HG03378 (cell line): ENCODE measurements around the gene GZMH.
"Not testable (repeated sequence)": the region's sequence is repeated elsewhere in the genome, so short reads cannot be mapped to it uniquely, and the experiment has no call there.

ENCODE experiments used
- ATAC-seq: cut with Tn5 transposase; IDR thresholded peaks from one replicate; pipeline ENCODE4 v1.9.1; 2021; ENCODE audit warnings: mild to moderate bottlenecking, moderate library complexity; ENCODE audit not compliant: unreplicated experiment

The GZMH gene, protein sequence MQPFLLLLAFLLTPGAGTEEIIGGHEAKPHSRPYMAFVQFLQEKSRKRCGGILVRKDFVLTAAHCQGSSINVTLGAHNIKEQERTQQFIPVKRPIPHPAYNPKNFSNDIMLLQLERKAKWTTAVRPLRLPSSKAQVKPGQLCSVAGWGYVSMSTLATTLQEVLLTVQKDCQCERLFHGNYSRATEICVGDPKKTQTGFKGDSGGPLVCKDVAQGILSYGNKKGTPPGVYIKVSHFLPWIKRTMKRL

GRCh38 chr14:24609655-24610344, at the start of gene GZMH:
Gene GZMH, minus strand, starts transcription at chr14:24609685. Its CDS starts 72 bp downstream, at chr14:24609613.
- no peak for ATAC-seq

- ATAC-seq = not testable (repeated sequence)
Measured at GRCh38 chr14:24648361-24648760, 38.9 kb upstream of the GZMH start.

DNA sequence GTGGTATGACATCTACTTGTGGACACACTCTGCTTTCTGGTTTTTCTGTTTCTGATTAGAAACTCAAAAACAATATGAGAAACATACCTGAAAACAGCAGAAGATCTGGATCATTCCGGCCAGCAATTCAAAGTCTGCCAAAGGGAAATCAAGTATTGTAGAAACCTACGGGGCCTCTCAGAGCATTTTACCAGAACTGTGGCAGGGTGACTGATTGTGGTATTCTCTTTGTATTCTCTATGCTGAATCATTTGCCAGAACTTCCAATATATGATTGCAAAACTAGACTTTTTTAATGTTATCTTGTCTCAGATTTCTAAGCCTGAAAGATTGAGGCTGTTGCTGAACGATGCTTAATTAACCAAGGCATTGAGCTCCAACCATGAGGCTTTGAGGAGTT, 30.4 kb upstream of the GZMH start:
- ATAC-seq = no peak

GRCh38 chr14:24639270-24639669, 29.8 kb upstream of the GZMH start:
- ATAC-seq = no peak

- ATAC-seq = no peak
Measured at GRCh38 chr14:24634158-24634557, 24.7 kb upstream of the GZMH start, which contains the start of gene GZMB. Gene GZMB, minus strand, starts transcription at chr14:24634190. Its CDS starts 30 bp downstream, at chr14:24634160.

- no peak for ATAC-seq
Measured at GRCh38 chr14:24633353-24633752, 23.9 kb upstream of the GZMH start.

GRCh38 chr14:24632761-24633160, 23.3 kb upstream of the GZMH start:
- no peak for ATAC-seq

GRCh38 chr14:24632336-24632735, 22.9 kb upstream of the GZMH start:
- ATAC-seq = no peak

DNA sequence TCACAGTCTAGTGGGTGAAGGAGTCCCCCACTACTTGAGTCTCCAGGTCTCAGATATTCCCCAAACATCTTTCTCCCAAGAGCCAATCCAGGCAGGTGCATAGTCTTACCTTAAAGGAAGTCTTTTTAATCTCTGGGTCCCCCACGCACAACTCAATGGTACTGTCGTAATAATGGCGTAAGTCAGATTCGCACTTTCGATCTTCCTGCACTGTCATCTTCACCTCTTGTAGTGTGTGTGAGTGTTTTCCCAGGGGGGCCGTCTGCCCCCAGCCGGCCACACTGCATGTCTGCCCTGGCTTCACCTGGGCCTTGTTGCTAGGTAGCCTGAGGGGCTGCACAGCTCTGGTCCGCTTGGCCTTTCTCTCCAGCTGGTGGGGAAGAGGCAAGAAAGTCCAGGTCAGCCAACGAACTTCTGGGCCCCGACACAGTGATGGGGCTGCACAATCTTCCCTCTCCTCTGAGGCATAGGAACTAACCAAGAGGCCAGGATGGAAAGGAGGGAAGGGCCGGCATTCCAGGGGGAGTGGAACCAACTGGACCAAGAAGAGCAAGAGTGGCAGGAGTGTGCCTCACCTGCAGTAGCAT, 22.4 kb upstream of the GZMH start:
- no peak for ATAC-seq

GRCh38 chr14:24630872-24631477, 21.5 kb upstream of the GZMH start:
- no peak for ATAC-seq

- no peak for ATAC-seq
Measured at GRCh38 chr14:24630087-24630871, 20.8 kb upstream of the GZMH start.

DNA sequence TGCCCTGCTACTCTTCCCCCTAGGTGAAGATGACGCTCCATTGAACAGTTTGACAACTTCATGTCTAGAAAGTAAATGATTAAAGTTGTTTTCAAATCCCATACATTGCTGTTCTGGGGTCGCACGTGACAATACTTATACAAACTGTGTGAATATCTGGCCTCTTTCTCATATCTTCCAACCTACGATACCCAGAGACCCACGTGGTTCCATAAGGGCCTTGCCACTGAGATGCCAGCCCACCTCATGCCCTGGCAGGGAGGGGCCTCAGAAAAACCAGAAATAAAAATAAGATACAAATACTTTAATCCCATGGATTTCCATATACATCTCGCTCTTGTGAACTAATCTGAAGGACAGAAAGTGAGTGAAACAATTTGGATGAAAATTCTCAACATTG, 20.0 kb upstream of the GZMH start:
- ATAC-seq = no peak

DNA sequence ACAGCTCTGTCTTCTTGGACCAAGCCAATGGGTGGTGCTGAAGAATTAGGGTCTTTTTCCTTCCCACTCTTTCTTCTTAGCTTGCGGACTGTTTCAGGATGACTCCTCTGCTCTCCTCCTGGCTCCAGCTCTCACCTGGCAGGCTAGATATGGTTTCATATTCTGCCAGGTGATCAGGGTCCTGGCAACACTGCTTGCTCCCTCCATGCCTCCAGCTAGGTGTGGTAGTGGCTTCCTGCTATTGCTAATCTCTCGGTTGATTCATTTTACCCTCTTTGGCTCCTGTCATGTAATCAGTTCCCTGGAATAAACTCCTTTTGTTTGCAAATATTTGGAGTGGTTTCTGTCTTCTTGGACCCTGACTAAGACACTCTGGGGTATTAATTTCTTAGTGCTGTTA, 4.3 kb upstream of the GZMH start:
- no peak for ATAC-seq

GRCh38 chr14:24613241-24613640, 3.8 kb upstream of the GZMH start:
- no peak for ATAC-seq

DNA sequence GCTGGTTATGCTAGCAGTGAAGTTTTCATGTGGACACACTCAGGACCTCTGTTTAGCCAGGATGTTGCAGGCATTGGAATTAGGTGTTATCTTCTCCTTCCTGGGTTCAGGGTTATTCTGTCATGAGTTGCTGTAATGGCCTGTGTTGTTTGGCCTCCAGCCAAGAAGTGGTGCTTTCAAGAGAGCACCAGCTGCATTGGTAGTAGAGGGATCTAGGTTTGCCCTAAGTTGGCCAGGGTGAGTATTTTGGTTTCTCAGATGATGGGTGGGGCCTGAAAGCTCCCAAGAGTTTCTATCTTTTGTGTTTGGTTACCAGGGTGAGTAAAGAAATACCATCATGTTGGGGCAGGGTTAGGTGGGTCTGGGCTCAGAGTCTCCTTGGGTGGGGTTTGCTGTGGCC, 2.7 kb upstream of the GZMH start:
- no peak for ATAC-seq

DNA sequence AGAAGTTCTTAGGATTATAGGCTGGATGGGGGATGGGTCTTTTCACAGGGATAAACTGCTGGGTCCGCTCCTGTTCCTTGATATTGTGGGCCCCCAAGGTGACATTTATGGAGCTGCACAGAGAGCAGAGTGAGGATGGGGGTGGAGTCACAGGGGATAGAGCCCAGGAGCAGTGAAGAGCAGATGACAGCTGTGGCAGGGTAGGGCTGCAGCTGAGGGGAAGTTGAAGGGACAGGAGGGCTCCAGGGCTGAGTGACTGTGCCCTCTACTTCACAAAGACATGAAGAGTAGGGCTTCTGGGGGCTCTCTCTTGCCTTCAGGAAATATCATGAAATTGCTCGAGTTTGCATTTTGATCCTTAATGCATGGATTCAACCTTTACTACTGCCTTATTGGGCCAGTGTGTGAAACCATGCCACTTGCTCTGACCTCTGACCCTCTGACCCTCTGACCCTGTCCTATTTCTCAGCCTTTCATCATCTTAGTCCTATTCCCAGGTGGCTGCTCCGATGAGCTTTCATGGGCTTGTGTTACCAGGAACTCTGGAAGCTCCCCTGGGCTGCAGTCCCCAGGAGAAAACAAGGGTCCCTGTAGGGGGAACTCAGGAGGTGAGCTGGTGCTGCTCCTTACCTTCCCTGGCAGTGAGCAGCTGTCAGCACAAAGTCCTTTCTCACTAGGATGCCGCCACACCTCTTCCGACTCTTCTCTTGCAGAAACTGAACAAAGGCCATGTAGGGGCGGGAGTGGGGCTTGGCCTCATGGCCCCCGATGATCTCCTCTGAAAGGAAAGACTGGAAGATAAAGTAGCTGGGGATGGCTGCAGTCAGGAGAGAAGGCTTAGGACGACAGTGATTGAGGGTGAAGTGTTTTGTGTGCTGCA, 1.6 kb downstream of the GZMH start:
- no peak for ATAC-seq

DNA sequence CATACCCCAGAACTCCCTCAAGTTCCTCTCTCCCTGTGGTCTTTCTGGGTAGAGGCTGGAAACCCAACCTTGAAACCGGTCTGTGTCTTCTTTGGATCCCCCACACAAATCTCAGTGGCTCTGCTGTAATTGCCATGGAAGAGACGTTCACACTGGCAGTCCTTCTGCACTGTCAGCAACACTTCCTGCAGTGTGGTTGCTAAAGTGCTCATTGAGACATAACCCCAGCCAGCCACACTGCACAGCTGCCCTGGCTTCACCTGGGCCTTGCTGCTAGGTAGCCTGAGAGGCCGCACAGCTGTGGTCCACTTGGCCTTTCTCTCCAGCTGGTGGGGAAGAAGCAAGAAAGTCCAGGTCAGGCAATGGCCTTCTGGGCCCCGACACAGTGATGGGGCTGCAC, 2.4 kb downstream of the GZMH start:
- no peak for ATAC-seq

- no peak for ATAC-seq
Measured at GRCh38 chr14:24606297-24606696, 3.2 kb downstream of the GZMH start.

- ATAC-seq = peak; percentile 88
Measured at GRCh38 chr14:24605435-24606190, 3.9 kb downstream of the GZMH start.
